ENCODE results near the gene ARHGEF28. TPM values are rescaled to one million over a fixed set of nuclear protein-coding genes. Genes with fewer than 3 reads are reported as not detected.

ARHGEF28 gene
- total RNA-seq, 6 experiments from 2014 or later: 3.0 to 14.9 (median 6.4) TPM

- intact Hi-C loops (cut with DNase I): no loop called here
- no peak for ATAC-seq
- H3K4me1 ChIP-seq: peaks cover 0 to 10% (median 0%) of the 10 kb centered on the region in 4 donors
- no peaks in the 10 kb centered on the region for H3K9me3 ChIP-seq
- no peak overlapping the region for H3K4me3 ChIP-seq
- 89% methylated on average over 7 of the region's 7 CpGs for WGBS (ENCODE audit: insufficient coverage, low coverage, low lambda C conversion rate, missing lambda C conversion rate)
- no peaks in the 10 kb centered on the region for H3K27me3 ChIP-seq
- TF ChIP-seq CTCF (IDR thresholded peaks at IDR 0.05): no peak
- TF ChIP-seq POLR2A (IDR thresholded peaks at IDR 0.05): no peak
- H3K27ac ChIP-seq: no peak overlapping the region
- no peaks in the 10 kb centered on the region for H3K36me3 ChIP-seq
- DNase-seq: no peak
These were observed 199.2 kb downstream of the ARHGEF28 start for GRCh38 chr5:73825199-73825598.

- H3K27ac ChIP-seq: no peak overlapping the region
- no peak for DNase-seq
- TF ChIP-seq CTCF (IDR thresholded peaks at IDR 0.05) (no peak), POLR2A (IDR thresholded peaks at IDR 0.05) (no peak)
- intact Hi-C loops (cut with DNase I): no loop called here
- ATAC-seq: no peak
- H3K4me1 ChIP-seq: peaks cover 0 to 10% (median 0%) of the 10 kb centered on the region in 4 donors
- no peaks in the 10 kb centered on the region for H3K27me3 ChIP-seq
- H3K9me3 ChIP-seq: no peaks in the 10 kb centered on the region
- H3K36me3 ChIP-seq: no peaks in the 10 kb centered on the region
- H3K4me3 ChIP-seq: no peak overlapping the region
These were observed 199.7 kb downstream of the ARHGEF28 start for GRCh38 chr5:73825736-73826135.

- TF ChIP-seq POLR2A (IDR thresholded peaks at IDR 0.05) (no peak), CTCF (IDR thresholded peaks at IDR 0.05) (no peak)
- peaks cover 0 to 10% (median 0%) of the 10 kb centered on the region in 4 donors for H3K4me1 ChIP-seq
- 73% methylated on average over 6 of the region's 7 CpGs for WGBS (ENCODE audit: insufficient coverage, low coverage, low lambda C conversion rate, missing lambda C conversion rate)
- H3K9me3 ChIP-seq: no peaks in the 10 kb centered on the region
- H3K36me3 ChIP-seq: no peaks in the 10 kb centered on the region
- intact Hi-C loops (cut with DNase I): no loop called here
- no peak overlapping the region for H3K27ac ChIP-seq
- H3K27me3 ChIP-seq: no peaks in the 10 kb centered on the region
- DNase-seq (no peak), ATAC-seq (no peak)
- H3K4me3 ChIP-seq: no peak overlapping the region
These were observed 200.5 kb downstream of the ARHGEF28 start for GRCh38 chr5:73826301-73827105.

- Histone ChIP-seq H3K4me1 (peaks cover 0 to 10% (median 0%) of the 10 kb centered on the region in 4 donors), H3K9me3 (no peaks in the 10 kb centered on the region), H3K36me3 (no peaks in the 10 kb centered on the region), H3K27me3 (no peaks in the 10 kb centered on the region), H3K4me3 (no peak overlapping the region), H3K27ac (no peak overlapping the region)
- WGBS (ENCODE audit: insufficient coverage, low coverage, low lambda C conversion rate, missing lambda C conversion rate): 85% methylated on average over 1 of the region's 1 CpG
- TF ChIP-seq CTCF (IDR thresholded peaks at IDR 0.05) (no peak), POLR2A (IDR thresholded peaks at IDR 0.05) (no peak)
- DNase-seq (no peak), ATAC-seq (no peak)
- intact Hi-C loops (cut with DNase I): no loop called here
These were observed 201.1 kb downstream of the ARHGEF28 start for GRCh38 chr5:73827106-73827450.

All from right lobe of liver (tissue), 6 donors.